ENCODE data around the gene C2orf76.

GRCh38 chr2:119282996-119283511 lies 83.6 kb downstream of the C2orf76 start:
- no peak for TF ChIP-seq EP300 (conservative IDR thresholded peaks at IDR 0.05; ENCODE audit: poor library complexity, severe bottlenecking)
- TF ChIP-seq RAD21 (conservative IDR thresholded peaks at IDR 0.05), result no peak
- no peak for TF ChIP-seq CTCF (IDR thresholded peaks at IDR 0.05; ENCODE audit: poor library complexity, severe bottlenecking)
- TF ChIP-seq POLR2AphosphoS5 (IDR thresholded peaks at IDR 0.05), result no peak
- no peak for TF ChIP-seq EZH2 (IDR thresholded peaks at IDR 0.05; ENCODE audit: borderline replicate concordance, insufficient read depth, low read length, poor library complexity, severe bottlenecking)
- TF ChIP-seq MXI1 (conservative IDR thresholded peaks at IDR 0.05; ENCODE audit: poor library complexity, severe bottlenecking), result no peak
- no peak for TF ChIP-seq TAF1 (IDR thresholded peaks at IDR 0.05; ENCODE audit: low read depth)
- TF ChIP-seq SMC3 (conservative IDR thresholded peaks at IDR 0.05; ENCODE audit: poor library complexity), result no peak
